H4 (cell line): ENCODE results near the gene LAMC1. TPM values are rescaled to one million over a fixed set of nuclear protein-coding genes. Genes with fewer than 3 reads are reported as not detected.

Source experiments
- DNase-seq: peaks from one replicate; pipeline ENCODE4 v3.0.0-alpha.2; 2015; ENCODE audit warnings: low spot score
- total RNA-seq: library from RNA; depleted of rRNA; stranded (reverse); fragments of >200 nt; shearing (Covaris generic); gene quantifications from 2 replicates; pipeline ENCODE4 v1.2.3, GENCODE V29; 2014

Gene LAMC1
- total RNA-seq, 1 experiment from 2014 or later, result 122 TPM

- DNase-seq, result no peak
These were observed 82.2 kb downstream of the LAMC1 start for GRCh38 chr1:183105449-183105848.

- DNase-seq, result no peak
These were observed 82.9 kb downstream of the LAMC1 start for GRCh38 chr1:183106166-183106565.

- peak; percentile 37 for DNase-seq
These were observed 83.5 kb downstream of the LAMC1 start for GRCh38 chr1:183106746-183107145.

GRCh38 chr1:183110326-183110880, 87.2 kb downstream of the LAMC1 start:
- no peak for DNase-seq

GRCh38 chr1:183114441-183114840, 91.2 kb downstream of the LAMC1 start:
- no peak for DNase-seq

GRCh38 chr1:183116416-183116815, 93.2 kb downstream of the LAMC1 start:
- DNase-seq, result no peak

GRCh38 chr1:183121609-183122008, 98.4 kb downstream of the LAMC1 start:
- DNase-seq, result no peak

GRCh38 chr1:183124259-183124658, 101.0 kb downstream of the LAMC1 start:
- no peak for DNase-seq

- no peak for DNase-seq
These were observed 102.2 kb downstream of the LAMC1 start for GRCh38 chr1:183125279-183125999.

GRCh38 chr1:183126000-183126366, 102.8 kb downstream of the LAMC1 start:
- no peak for DNase-seq

- DNase-seq, result no peak
These were observed 103.3 kb downstream of the LAMC1 start for GRCh38 chr1:183126528-183126927.

- DNase-seq, result no peak
These were observed 106.9 kb downstream of the LAMC1 start for GRCh38 chr1:183129921-183130690.

- no peak for DNase-seq
These were observed 107.9 kb downstream of the LAMC1 start for GRCh38 chr1:183131166-183131565.

GRCh38 chr1:183135336-183135735, 112.1 kb downstream of the LAMC1 start:
- no peak for DNase-seq

- no peak for DNase-seq
These were observed 114.6 kb downstream of the LAMC1 start for GRCh38 chr1:183137782-183138181.

- no peak for DNase-seq
These were observed 115.1 kb downstream of the LAMC1 start for GRCh38 chr1:183138301-183138700.

- DNase-seq, result peak; percentile 24
These were observed 116.2 kb downstream of the LAMC1 start for GRCh38 chr1:183139281-183139942.

- DNase-seq, result no peak
These were observed 117.4 kb downstream of the LAMC1 start for GRCh38 chr1:183140633-183141032.

GRCh38 chr1:183142171-183142570, 119.0 kb downstream of the LAMC1 start:
- no peak for DNase-seq

- no peak for DNase-seq
These were observed 120.5 kb downstream of the LAMC1 start for GRCh38 chr1:183143576-183144315.

- no peak for DNase-seq
These were observed 121.5 kb downstream of the LAMC1 start for GRCh38 chr1:183144752-183145151.

- no peak for DNase-seq
These were observed 124.5 kb downstream of the LAMC1 start for GRCh38 chr1:183147735-183148134.
